Smooth muscle cell (in vitro differentiated cells): ENCODE data around the gene PRPF6. TPM values are rescaled to one million over a fixed set of nuclear protein-coding genes. Genes with fewer than 3 reads are reported as not detected.

Source experiments
- DNase-seq: peaks from one replicate; lab custom pipeline; 2025; ENCODE audit not compliant: unreplicated experiment; lab: John Stamatoyannopoulos, UW
- H2AFZ ChIP-seq: fragments of 200-600 bp; sonication (generic); 2 replicates; pipeline ENCODE4 v1.6.0; 2016; ENCODE audit warnings: antibody characterized with exemption, low read depth, mild to moderate bottlenecking
- H3F3A ChIP-seq: fragments of 200-600 bp; sonication (generic); 2 replicates; pipeline ENCODE4 v1.6.0; 2017; ENCODE audit warnings: antibody characterized with exemption, low read depth
- H3K27ac ChIP-seq: fragments of 200-600 bp; sonication (generic); 2 replicates; pipeline ENCODE4 v1.5.1; 2016; ENCODE audit warnings: low read depth, mild to moderate bottlenecking
- H3K27me3 ChIP-seq: fragments of 200-600 bp; sonication (generic); 2 replicates; pipeline ENCODE4 v1.6.1; 2016; ENCODE audit warnings: low read depth, mild to moderate bottlenecking
- H3K36me3 ChIP-seq: fragments of 200-600 bp; sonication (generic); 2 replicates; pipeline ENCODE4 v1.5.1; 2016; ENCODE audit warnings: low read depth
- H3K4me1 ChIP-seq: fragments of 200-600 bp; sonication (generic); 2 replicates; pipeline ENCODE4 v1.5.1; 2016; ENCODE audit warnings: low read depth
- H3K4me2 ChIP-seq: fragments of 200-600 bp; sonication (generic); 2 replicates; pipeline ENCODE4 v1.6.0; 2016; ENCODE audit warnings: mild to moderate bottlenecking
- H3K4me3 ChIP-seq: fragments of 200-600 bp; sonication (generic); 2 replicates; pipeline ENCODE4 v1.5.1; 2016; ENCODE audit warnings: mild to moderate bottlenecking
- H3K79me2 ChIP-seq: fragments of 200-600 bp; sonication (generic); 2 replicates; pipeline ENCODE4 v1.6.0; 2016; ENCODE audit warnings: low read depth, mild to moderate bottlenecking
- H3K9ac ChIP-seq: fragments of 200-600 bp; sonication (generic); 2 replicates; pipeline ENCODE4 v1.6.0; 2016; ENCODE audit warnings: low read depth
- H3K9me3 ChIP-seq: fragments of 200-600 bp; sonication (generic); replicated peaks from 2 replicates; pipeline ENCODE4 v1.5.1; 2016; ENCODE audit warnings: low read depth
- H4K20me1 ChIP-seq: fragments of 200-600 bp; sonication (generic); 2 replicates; pipeline ENCODE4 v1.6.0; 2016; ENCODE audit warnings: low read depth
- WGBS: methylation state at CpG from one replicate; pipeline ENCODE4 v1.1.7; 2016; ENCODE audit warnings: low lambda C conversion rate; 5-methylcytosine and 5-hydroxymethylcytosine counted together
- polyA plus RNA-seq: library from polyadenylated mRNA; unstranded; fragments of >200 nt; fragmentation: Nextera tagmentation; extraction: Ambion mirVana; gene quantifications from 2 replicates; pipeline ENCODE4 v1.2.1, GENCODE V29; 2016
- total RNA-seq: library from RNA; depleted of rRNA; stranded (reverse); fragments of >200 nt; gene quantifications from 2 replicates; pipeline ENCODE4 v1.2.3, GENCODE V29; 2014
- TF ChIP-seq, protein P1 (sequence below): fragments of 200-600 bp; sonication (generic); IDR thresholded peaks from 2 replicates; pipeline ENCODE4 v1.5.1; 2017; ENCODE audit warnings: borderline replicate concordance, mild to moderate bottlenecking, antibody characterized with exemption; ENCODE audit not compliant: insufficient read depth, poor library complexity, severe bottlenecking

PRPF6 gene
- total and polyA plus RNA-seq, 2 experiments from 2014 or later = 33.3 to 51.2 TPM

DNA sequence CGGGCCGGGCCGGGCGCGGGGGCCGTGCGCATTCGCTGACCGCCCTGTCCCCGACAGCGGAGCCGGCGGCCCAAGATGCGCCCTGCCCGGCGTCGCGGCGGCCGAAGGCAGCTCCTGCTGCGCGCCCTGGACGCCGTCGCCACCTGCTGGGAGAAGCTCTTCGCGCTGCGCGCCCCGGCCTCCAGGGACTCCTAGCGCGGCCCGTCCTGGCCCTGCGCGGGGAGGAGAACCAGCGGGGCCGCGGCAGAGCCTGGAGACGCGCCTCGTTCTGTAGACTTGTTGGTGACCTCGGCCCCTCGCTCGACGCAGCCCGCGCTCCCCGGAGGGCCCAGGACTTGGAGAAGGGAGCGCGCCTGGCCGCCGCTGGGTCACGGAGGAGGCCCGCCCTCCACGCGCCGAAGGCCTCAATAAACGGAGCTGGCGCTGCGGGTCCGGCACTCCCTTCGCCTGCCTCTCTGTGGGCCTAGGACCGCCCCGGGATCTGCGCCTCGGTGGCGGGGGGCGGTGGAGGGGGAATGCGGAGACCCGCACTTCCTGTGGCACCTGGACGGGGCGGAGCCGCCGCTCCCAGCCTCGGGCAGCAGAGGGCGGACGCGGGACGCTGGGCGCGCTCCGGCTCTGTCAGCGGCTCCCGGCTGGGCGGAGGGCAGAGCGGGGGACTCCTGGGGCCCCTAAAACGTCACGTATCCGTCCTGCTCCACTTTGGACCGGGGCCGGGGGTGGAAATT lies 57.8 kb downstream of the PRPF6 start:
- TF ChIP-seq, protein P1, sequence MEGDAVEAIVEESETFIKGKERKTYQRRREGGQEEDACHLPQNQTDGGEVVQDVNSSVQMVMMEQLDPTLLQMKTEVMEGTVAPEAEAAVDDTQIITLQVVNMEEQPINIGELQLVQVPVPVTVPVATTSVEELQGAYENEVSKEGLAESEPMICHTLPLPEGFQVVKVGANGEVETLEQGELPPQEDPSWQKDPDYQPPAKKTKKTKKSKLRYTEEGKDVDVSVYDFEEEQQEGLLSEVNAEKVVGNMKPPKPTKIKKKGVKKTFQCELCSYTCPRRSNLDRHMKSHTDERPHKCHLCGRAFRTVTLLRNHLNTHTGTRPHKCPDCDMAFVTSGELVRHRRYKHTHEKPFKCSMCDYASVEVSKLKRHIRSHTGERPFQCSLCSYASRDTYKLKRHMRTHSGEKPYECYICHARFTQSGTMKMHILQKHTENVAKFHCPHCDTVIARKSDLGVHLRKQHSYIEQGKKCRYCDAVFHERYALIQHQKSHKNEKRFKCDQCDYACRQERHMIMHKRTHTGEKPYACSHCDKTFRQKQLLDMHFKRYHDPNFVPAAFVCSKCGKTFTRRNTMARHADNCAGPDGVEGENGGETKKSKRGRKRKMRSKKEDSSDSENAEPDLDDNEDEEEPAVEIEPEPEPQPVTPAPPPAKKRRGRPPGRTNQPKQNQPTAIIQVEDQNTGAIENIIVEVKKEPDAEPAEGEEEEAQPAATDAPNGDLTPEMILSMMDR = peak; percentile 56
- Histone ChIP-seq H3K27me3 (peaks cover 41% of the 10 kb centered on the region), H3F3A (peaks cover 4% of the 10 kb centered on the region), H3K4me1 (peaks cover 10% of the 10 kb centered on the region), H3K36me3 (no peaks in the 10 kb centered on the region), H4K20me1 (no peaks in the 10 kb centered on the region), H3K9me3 (no peaks in the 10 kb centered on the region), H3K4me2 (peak overlapping the region; percentile 95), H3K4me3 (peak overlapping the region; percentile 67), H2AFZ (no peak overlapping the region), H3K27ac (no peak overlapping the region), H3K9ac (no peak overlapping the region), H3K79me2 (no peaks in the 10 kb centered on the region)
- peak; percentile 34 for DNase-seq
- 1% methylated on average over 60 of the region's 91 CpGs for WGBS

DNA sequence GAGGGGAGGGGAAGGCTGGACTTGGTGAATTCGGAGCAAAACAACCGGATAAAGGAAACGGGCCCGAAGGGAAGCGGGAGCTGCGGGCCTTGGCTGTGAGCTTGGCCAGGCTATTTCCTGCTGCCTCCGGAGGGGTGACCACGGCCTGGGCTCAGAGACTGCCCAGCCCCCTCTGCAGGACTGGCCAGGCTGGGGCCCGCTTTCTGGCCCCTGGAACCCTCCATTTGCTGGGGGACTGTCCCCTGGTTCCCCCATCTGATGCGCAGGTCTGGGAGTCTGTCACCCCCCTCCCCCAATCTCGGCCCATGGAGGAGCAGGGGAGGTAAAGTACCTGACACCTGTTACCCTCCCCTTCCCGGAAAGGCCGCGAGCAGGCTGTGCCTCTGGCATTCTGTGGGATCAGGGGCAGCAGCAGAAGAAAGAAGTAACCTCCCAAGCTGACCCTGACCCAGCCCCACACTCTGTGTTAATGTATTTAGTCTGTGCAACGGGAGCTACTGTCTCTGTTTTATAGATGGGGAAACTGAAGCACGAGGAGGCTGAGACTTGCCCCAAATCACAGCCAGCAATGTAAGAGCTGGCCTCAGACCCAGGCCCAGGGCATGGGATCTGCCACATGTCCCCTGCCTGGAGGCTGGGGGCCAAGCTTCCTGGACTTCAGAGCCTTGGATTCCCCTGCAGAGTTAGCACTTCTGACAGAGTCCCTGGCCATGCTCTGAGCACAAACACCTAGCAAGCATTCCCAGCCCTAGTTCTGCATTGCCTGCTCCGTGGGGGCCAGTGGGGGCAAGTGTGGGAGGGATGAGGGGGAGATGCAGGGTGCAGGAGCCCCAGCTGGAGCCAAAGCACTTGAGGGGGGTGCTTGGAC lies 58.6 kb downstream of the PRPF6 start:
- Histone ChIP-seq H3F3A (peaks cover 6% of the 10 kb centered on the region), H3K4me2 (peak overlapping the region; percentile 95), H3K4me3 (peak overlapping the region; percentile 67), H3K4me1 (peaks cover 10% of the 10 kb centered on the region), H3K27me3 (peaks cover 41% of the 10 kb centered on the region), H4K20me1 (no peaks in the 10 kb centered on the region), H3K9me3 (no peaks in the 10 kb centered on the region), H2AFZ (no peak overlapping the region), H3K79me2 (no peaks in the 10 kb centered on the region), H3K27ac (no peak overlapping the region), H3K9ac (no peak overlapping the region), H3K36me3 (no peaks in the 10 kb centered on the region)
- 24% methylated on average over 16 of the region's 17 CpGs for WGBS
- TF ChIP-seq, protein P1 = no peak
- DNase-seq = no peak

DNA sequence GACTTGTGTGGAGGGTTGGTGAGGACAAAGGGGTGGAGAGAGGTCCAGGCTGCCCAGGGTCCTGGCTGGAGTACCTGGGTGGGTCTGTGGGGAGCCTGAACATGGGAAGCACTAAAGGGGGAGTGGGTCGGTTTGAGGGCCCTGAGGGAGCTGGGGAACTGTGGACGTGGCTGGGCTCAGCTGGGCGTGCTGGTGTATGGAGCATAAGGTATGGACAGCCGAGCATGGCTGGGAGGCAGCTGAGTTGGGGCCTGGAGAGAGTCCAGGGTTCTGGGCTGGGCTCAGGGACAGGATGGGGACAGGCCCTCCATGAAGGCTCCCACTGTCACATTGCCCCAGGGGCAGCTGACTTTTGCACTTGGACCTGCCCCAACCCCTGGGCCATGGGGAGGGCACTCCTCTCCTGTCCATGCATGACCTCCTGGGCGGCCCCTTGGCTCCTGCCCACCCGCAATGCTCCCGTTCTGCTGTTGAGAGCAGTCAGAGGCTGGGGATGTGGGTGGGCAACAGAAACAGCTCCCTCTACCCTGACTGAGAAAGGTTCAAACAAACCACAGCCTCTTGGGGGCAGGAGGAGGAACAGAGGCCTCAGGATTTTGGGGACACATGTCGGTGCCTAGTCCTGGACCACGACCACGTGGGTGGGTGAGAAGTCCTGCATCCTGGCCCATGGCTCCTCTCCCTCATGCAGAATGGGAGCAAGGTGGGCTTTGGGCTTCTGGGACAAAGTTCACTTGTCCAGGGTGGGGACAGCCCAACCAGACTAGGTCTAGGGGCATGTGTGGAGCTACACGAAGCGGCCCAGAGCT lies 59.5 kb downstream of the PRPF6 start:
- no peaks in the 10 kb centered on the region for H3K36me3 ChIP-seq
- no peak for DNase-seq
- no peak overlapping the region for H3K27ac ChIP-seq
- peaks cover 6% of the 10 kb centered on the region for H3F3A ChIP-seq
- H3K4me3 ChIP-seq = no peak overlapping the region
- no peaks in the 10 kb centered on the region for H3K79me2 ChIP-seq
- H3K4me1 ChIP-seq = peaks cover 10% of the 10 kb centered on the region
- no peak overlapping the region for H3K4me2 ChIP-seq
- no peak overlapping the region for H3K9ac ChIP-seq
- H3K27me3 ChIP-seq = peaks cover 41% of the 10 kb centered on the region
- no peak overlapping the region for H2AFZ ChIP-seq
- TF ChIP-seq, protein P1 = no peak
- no peaks in the 10 kb centered on the region for H4K20me1 ChIP-seq
- WGBS = 87% methylated on average over 12 of the region's 12 CpGs
- no peaks in the 10 kb centered on the region for H3K9me3 ChIP-seq
